PC-3 (cell line): ENCODE data around the gene EBLN1.

Experiments used
- EZH2phosphoT487 ChIP-seq: fragments of 300-600 bp; sonication (generic); IDR thresholded peaks from 2 replicates; pipeline ENCODE4 v1.6.1; 2018; ENCODE audit warnings: mild to moderate bottlenecking, antibody characterized with exemption, low read length, borderline replicate concordance
- TF ChIP-seq, protein P1 (sequence below): fragments of 300-600 bp; sonication (generic); conservative IDR thresholded peaks from 2 replicates; pipeline ENCODE4 v1.5.1; 2017; ENCODE audit warnings: antibody characterized with exemption, low read depth, mild to moderate bottlenecking, low read length

DNA sequence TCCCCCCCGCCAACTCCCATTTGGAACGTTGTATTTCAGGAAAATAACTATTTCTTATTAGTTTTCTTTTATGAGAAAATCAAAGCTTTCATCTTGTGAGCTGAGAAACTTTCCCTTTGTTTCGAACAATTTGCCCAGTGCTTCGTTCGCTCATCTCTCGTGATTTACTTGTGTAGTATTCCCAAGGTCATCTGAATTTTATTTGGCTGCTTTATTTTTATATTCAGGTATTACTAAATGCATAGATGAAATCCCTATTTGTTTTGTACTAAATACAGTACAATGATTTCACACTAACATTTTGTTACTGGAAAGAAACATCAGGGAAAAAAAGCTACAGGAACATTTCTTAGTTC, 12.0 kb upstream of the EBLN1 start:
- TF ChIP-seq, protein P1, sequence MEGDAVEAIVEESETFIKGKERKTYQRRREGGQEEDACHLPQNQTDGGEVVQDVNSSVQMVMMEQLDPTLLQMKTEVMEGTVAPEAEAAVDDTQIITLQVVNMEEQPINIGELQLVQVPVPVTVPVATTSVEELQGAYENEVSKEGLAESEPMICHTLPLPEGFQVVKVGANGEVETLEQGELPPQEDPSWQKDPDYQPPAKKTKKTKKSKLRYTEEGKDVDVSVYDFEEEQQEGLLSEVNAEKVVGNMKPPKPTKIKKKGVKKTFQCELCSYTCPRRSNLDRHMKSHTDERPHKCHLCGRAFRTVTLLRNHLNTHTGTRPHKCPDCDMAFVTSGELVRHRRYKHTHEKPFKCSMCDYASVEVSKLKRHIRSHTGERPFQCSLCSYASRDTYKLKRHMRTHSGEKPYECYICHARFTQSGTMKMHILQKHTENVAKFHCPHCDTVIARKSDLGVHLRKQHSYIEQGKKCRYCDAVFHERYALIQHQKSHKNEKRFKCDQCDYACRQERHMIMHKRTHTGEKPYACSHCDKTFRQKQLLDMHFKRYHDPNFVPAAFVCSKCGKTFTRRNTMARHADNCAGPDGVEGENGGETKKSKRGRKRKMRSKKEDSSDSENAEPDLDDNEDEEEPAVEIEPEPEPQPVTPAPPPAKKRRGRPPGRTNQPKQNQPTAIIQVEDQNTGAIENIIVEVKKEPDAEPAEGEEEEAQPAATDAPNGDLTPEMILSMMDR: no peak
- no peak for TF ChIP-seq EZH2phosphoT487
